HG02870 (cell line): ENCODE measurements around the gene CREB3L4.

Source experiments
- ATAC-seq: cut with Tn5 transposase; IDR thresholded peaks from one replicate; pipeline ENCODE4 v1.9.1; 2021; ENCODE audit warnings: mild to moderate bottlenecking, moderate library complexity; ENCODE audit not compliant: unreplicated experiment

CREB3L4 gene, protein sequence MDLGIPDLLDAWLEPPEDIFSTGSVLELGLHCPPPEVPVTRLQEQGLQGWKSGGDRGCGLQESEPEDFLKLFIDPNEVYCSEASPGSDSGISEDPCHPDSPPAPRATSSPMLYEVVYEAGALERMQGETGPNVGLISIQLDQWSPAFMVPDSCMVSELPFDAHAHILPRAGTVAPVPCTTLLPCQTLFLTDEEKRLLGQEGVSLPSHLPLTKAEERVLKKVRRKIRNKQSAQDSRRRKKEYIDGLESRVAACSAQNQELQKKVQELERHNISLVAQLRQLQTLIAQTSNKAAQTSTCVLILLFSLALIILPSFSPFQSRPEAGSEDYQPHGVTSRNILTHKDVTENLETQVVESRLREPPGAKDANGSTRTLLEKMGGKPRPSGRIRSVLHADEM

DNA sequence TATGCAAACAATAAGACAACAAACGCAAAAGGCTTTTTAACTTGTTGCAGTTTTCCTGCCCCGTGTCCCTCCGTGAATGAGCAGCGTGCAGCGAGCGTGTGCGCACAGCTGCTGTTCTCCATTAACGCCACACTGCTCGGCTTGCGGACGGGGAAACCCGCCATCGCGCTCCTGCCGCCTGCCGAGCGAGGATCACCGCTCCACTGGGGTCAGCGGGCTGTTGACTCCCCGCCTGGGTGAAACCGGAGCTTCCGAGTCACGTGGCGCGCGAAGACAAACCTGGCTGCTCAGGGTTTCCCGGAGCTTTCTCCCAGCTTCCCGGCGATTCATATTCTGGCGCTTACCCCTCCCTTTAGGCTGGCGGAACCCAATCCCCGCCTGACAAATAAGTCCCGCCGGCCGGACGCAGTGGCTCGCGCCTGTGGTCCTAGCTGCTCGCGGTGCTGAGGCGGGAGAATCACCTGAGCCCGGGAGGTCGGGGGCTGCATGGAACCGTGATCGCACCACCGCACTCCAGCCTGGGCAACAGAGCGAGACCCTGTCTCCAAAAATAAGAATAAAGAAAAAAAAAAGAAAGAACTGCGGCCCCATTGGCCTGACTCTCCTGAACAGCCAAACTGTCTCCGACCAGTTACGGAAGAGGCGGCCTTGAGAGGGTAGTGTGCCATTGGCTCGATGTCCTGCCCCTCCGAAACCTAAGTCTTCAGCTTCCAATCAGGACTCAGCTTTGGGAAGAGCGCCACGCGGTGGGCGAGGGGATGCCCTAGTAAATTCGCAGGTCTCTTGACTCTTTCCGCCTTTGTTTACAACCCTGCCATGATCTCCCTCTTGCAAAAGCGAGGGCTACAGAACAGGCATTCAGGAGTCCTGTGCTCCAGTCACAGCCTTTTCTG lies at the start of gene CREB3L4:
CREB3L4 (plus strand) TSS at position 796 of the 893 bp plus-strand sequence. CDS start 624 bp downstream, outside the sequence.
- peak; percentile 59 for ATAC-seq

GRCh38 chr1:153919876-153920852 lies 47.5 kb upstream of the CREB3L4 start:
- ATAC-seq = no peak

- no peak for ATAC-seq
Observed at GRCh38 chr1:153921080-153921802, 46.5 kb upstream of the CREB3L4 start.

DNA sequence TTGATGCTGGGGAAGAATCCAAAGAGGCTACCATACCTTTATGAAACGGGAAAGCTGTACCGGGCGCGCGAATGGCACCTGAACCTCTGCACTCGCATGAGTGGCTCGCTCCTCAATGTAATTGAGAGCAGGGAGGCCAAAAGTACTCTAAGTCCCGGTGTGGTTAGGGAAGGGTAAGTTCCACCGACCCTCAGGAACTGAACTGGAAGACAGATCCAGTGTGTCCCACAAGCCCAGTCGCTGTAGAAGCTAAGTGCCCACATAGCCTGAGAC lies 46.0 kb upstream of the CREB3L4 start:
- no peak for ATAC-seq

DNA sequence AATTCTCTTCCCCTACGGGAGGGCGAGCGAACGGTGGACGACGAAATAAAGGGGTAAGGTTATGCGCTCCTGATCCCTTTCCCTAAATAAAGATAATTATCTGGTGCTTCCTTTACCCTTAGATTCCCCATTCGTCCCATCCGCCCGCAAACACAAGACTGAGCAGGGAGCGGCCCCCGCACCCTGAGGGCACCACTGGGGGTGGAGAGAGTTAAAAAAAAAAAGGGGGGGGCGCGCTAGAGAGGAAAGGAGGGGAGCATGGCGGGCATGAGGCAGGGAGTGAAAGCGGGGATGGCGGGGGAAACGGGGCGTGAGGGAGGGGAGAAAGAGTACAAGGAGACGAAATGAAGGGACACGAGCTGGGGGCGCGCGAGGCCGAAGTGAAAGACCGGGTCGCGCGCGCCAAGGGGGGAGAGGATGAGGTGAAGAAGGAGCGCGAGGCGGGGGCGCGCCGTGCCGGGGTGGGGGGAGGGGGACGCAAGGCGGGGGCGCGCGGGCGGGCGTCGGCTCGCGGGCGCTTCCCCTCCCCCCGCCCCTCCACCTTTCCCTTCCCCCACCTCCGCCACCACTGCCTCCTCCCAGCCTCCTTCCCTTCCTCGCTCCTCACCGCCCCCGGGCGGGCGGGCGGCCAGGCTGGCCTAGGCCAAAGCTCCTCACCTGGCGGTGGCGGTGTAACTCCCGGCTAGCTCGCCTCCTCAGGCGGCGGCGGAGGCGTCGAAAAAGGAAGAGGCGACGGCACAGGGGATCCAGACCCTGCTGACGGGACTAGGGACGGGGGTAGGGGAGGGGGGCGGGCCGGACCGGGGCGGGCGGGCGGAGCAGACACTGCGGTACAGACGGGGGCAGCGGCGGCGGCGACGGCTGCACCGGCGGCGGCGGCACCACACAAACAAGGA lies 45.4 kb upstream of the CREB3L4 start:
- peak; percentile 8 for ATAC-seq

- ATAC-seq = peak; percentile 94
Observed at GRCh38 chr1:153922972-153923925, 44.5 kb upstream of the CREB3L4 start, which contains the start of gene GATAD2B. TSS of gene GATAD2B (minus strand) at chr1:153922972. CDS start at chr1:153828347, 94,625 bp downstream.

GRCh38 chr1:153926405-153926804 lies 41.3 kb upstream of the CREB3L4 start:
- no peak for ATAC-seq

- ATAC-seq = no peak
Observed at GRCh38 chr1:153928245-153928644, 39.5 kb upstream of the CREB3L4 start.

- no peak for ATAC-seq
Observed at GRCh38 chr1:153928791-153929341, 38.8 kb upstream of the CREB3L4 start.

DNA sequence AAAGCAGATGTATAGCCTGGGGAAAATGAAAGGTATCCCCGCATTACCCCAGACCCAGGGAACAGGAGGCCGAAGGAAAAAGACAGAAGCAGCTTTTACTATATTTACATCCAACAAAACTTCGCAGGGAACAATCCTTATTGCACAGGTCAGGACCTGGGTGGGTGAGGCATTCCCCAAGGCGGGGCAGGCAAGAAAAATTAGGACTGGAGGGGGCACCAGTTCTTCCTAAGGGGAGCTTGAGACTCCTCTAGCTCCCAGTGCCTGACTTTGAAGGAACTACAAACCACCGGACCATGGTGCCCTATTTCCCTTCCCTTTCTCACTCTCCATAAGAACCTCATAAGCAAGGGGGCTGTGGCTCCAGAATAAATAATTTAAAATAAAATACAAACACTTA lies 38.3 kb upstream of the CREB3L4 start:
- no peak for ATAC-seq

GRCh38 chr1:153929981-153930948 lies 37.4 kb upstream of the CREB3L4 start:
- ATAC-seq = no peak

- no peak for ATAC-seq
Observed at GRCh38 chr1:153932156-153933131, 35.3 kb upstream of the CREB3L4 start.

GRCh38 chr1:153933430-153933829 lies 34.3 kb upstream of the CREB3L4 start:
- no peak for ATAC-seq

DNA sequence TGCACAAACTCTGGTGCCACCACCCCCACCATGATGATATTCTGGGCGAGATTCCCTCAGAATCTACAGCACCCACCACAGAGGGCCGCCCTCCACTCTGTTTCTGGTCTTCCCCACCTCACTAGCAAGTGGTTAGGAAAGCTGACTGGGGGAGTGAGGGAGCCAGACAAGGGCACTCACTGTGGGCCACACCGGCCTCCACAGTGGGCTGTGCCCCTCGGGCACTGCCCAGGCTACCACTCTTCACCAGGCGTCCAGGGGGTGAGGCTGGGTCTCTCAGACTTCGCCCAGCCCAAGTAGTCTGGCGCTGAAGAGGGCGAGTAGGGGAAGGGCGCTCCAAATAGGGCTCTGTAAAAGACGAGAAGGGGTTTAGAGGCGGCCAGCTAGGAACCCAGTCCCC lies 33.7 kb upstream of the CREB3L4 start:
- ATAC-seq = no peak

DNA sequence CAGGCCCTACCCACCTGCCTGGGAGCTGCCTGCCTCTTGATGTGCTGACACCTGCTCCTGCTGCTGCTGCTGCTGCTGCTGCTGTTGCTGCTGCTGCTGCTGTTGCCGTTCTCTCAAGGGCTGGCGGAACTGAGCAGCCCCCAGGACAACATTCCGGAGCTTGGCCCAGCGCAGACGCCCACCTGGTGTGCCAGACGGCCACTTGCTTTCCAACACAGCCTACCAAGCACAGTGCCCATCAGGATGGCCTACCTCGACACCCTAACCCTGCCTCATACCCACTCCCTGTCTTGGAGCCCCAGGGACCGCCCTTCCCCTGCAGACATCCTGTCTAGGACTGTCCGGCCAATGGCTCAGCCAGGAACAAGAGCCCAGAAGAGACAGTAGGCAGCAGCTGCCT lies 33.0 kb upstream of the CREB3L4 start:
- ATAC-seq = no peak
